Stomach (tissue), 9 donors: ENCODE data around the gene CASP12. TPM values are rescaled to one million over a fixed set of nuclear protein-coding genes. Genes with fewer than 3 reads are reported as not detected.

Source experiments
- DNase-seq, 2 donors: peaks; one replicate each; pipeline versions ENCODE4 v3.0.0 to v3.0.0-alpha.2; 2013 to 2019
- H3K27ac ChIP-seq, 5 donors: fragments of 200-600 bp in 4 of 5; sonication (generic) in 4 of 5; one replicate each; pipeline ENCODE4 v1.5.1; 2013 to 2019; ENCODE audit warnings: mild to moderate bottlenecking in 1 of 5, moderate library complexity in 1 of 5
- H3K27me3 ChIP-seq, 3 donors: fragments of 200-600 bp; sonication (generic); one replicate each; pipeline ENCODE4 v1.5.1; 2017 to 2019; ENCODE audit warnings: mixed run types in 1 of 3
- H3K36me3 ChIP-seq, 4 donors: fragments of 200-600 bp; sonication (generic); 1 replicate in 3 of 4; 2 replicates in 1 of 4; pipeline ENCODE4 v1.5.1; 2016 to 2019
- H3K4me1 ChIP-seq, 4 donors: fragments of 200-600 bp; sonication (generic); one replicate each; pipeline ENCODE4 v1.5.1; 2016 to 2019
- H3K4me3 ChIP-seq, 4 donors: fragments of 200-600 bp; sonication (generic) in 3 of 4; one replicate each; pipeline ENCODE4 v1.5.1; 2016 to 2019; ENCODE audit warnings: mild to moderate bottlenecking in 1 of 4
- H3K9me3 ChIP-seq, 4 donors: fragments of 200-600 bp; sonication (generic); one replicate each; pipeline ENCODE4 v1.5.1; 2016 to 2019
- EP300 ChIP-seq: sonication (generic); formaldehyde crosslinking; IDR thresholded peaks from one replicate; pipeline ENCODE4 v1.6.1; 2017; ENCODE audit warnings: antibody characterized with exemption
- POLR2A ChIP-seq, 4 donors: fragments of 450-650 bp; IDR thresholded peaks; one replicate each; pipeline ENCODE4 v1.6.1; 2016; ENCODE audit warnings: antibody characterized with exemption in 4 of 4, control low read depth in 2 of 4, mild to moderate bottlenecking in 1 of 4, moderate library complexity in 1 of 4
- POLR2AphosphoS5 ChIP-seq, 3 donors: sonication (generic); formaldehyde crosslinking; IDR thresholded peaks; one replicate each; pipeline ENCODE4 v1.6.1; 2016; ENCODE audit warnings: antibody characterized with exemption in 3 of 3
- WGBS, 5 donors: extraction: QIAGEN DNeasy Blood & Tissue Kit in 3 of 5; methylation state at CpG; one replicate each; pipeline versions ENCODE4 v1.1.5 to v1.1.7; 2013 to 2018; 5-methylcytosine and 5-hydroxymethylcytosine counted together
- intact Hi-C: fragments of 100-400 bp; cut with DNase I; formaldehyde crosslinking; loops from one replicate; pipeline ENCODE4 v1.15.1; 2023; ENCODE audit warnings: low total_unique reads
- polyA plus RNA-seq, 3 donors: library from polyadenylated mRNA; stranded (reverse); fragments of 200-250 nt; gene quantifications; one replicate each; pipeline ENCODE4 v1.2.3, GENCODE V29; 2013
- total RNA-seq, 5 donors: library from RNA; depleted of rRNA; stranded (reverse); fragments of >200 nt; gene quantifications; one replicate each; pipeline versions ENCODE4 v1.1.0 to v1.2.3, GENCODE V29; 2014 to 2016
- TF ChIP-seq, protein P1 (sequence below), 7 experiments: fragments of 450-650 bp in 4 of 7; fragments of 200-600 bp in 3 of 7; sonication (generic) in 3 of 7; IDR thresholded peaks; one replicate each; pipeline ENCODE4 v1.5.1; 2016 to 2019; ENCODE audit warnings: antibody characterized with exemption in 7 of 7, control low read depth in 2 of 7, mild to moderate bottlenecking in 1 of 7
- donor health status: healthy with polysubstance abuse.
- donor health status: Bipolar disorder and iron deficiency.
- donor health status: healthy.

The CASP12 gene
- total and polyA plus RNA-seq, 8 donors: 0.23 to 8.5 (median 2.2) TPM; not detected in 3

DNA sequence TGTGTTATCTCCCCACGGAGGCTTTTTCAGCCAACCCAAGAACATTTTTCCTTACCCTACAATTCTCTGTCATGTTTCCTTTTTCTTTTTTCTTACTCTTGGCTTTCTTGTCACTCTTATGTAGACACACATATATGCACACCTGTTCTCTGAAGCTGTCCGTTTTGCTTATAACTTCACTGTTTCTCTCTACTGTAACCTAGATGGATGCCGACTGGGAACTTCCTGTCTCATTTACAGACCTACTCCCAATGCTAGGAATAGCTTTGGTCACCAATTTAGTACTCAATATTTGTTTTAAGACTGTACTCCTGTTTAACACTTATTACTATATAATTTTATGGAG lies 9.9 kb upstream of the CASP12 start:
- Histone ChIP-seq H3K27me3 (no peaks in the 10 kb centered on the region), H3K4me3 (no peak overlapping the region), H3K36me3 (no peaks in the 10 kb centered on the region), H3K4me1 (no peaks in the 10 kb centered on the region), H3K9me3 (no peaks in the 10 kb centered on the region), H3K27ac (no peak overlapping the region)
- intact Hi-C loops: no loop called here
- WGBS, 5 donors: 82 to 91% (median 86%) methylated on average over 3 of the region's 3 CpGs
- no peak for DNase-seq
- no peak for TF ChIP-seq POLR2A (IDR thresholded peaks at IDR 0.05)
- TF ChIP-seq, protein P1, sequence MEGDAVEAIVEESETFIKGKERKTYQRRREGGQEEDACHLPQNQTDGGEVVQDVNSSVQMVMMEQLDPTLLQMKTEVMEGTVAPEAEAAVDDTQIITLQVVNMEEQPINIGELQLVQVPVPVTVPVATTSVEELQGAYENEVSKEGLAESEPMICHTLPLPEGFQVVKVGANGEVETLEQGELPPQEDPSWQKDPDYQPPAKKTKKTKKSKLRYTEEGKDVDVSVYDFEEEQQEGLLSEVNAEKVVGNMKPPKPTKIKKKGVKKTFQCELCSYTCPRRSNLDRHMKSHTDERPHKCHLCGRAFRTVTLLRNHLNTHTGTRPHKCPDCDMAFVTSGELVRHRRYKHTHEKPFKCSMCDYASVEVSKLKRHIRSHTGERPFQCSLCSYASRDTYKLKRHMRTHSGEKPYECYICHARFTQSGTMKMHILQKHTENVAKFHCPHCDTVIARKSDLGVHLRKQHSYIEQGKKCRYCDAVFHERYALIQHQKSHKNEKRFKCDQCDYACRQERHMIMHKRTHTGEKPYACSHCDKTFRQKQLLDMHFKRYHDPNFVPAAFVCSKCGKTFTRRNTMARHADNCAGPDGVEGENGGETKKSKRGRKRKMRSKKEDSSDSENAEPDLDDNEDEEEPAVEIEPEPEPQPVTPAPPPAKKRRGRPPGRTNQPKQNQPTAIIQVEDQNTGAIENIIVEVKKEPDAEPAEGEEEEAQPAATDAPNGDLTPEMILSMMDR (IDR thresholded peaks at IDR 0.05): no peak
- TF ChIP-seq POLR2AphosphoS5 (IDR thresholded peaks at IDR 0.05): no peak
- no peak for TF ChIP-seq EP300

DNA sequence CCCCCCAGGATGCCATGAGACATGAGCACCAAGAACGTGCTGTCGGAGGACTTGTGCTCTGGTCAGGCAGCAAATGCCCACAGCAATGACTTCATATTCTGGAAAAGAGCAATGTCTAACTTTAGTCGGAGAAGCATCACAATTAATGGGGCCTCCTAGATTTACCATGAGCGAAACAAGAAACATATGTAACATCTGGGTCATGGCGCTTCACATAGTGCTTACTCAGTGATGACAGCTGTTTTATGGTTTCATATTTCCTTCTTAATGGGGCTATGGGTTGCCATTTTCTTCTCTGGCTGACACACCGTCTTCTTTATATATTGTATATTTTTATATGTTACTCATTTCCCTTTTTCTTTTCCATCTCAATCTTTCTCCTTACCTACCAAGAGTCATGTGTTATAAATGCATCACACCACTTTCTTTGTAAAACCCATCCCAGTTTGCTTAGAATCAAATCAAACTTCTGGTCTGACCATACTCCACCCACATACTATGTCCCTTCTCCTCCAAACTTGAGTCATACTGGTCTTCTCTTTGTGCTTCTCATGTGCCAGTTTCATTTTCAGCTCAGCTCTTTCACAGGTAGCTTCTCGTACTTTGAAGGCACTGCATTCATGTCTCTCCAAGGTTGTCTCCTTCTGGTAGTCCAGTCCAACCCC lies 9.4 kb upstream of the CASP12 start:
- Histone ChIP-seq H3K27me3 (no peaks in the 10 kb centered on the region), H3K4me3 (no peak overlapping the region), H3K9me3 (no peaks in the 10 kb centered on the region), H3K27ac (no peak overlapping the region), H3K4me1 (no peaks in the 10 kb centered on the region), H3K36me3 (no peaks in the 10 kb centered on the region)
- intact Hi-C loops: no loop called here
- DNase-seq: no peak
- WGBS, 5 donors: 74 to 80% (median 75%) methylated on average over 7 of the region's 7 CpGs
- no peak for TF ChIP-seq EP300

DNA sequence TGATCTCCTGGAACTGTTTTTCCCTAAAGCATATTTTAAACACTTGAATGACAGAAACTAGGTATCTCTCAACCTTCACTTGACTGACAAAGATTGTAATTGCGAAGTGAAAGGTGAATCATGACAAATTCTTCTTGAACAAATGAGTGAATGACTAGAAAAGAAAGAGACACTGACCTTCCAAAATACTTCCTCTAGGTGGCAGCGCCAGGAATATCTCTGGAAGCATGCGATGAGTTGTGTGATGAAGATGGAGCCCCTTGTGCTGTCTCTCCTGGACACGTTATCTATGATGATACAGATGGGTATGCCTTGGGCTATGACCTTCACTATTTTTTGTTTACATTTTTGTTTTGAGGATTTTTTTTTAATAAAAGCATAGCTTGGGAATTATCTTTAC lies 7.0 kb upstream of the CASP12 start:
- Histone ChIP-seq H3K27ac (no peak overlapping the region), H3K9me3 (no peaks in the 10 kb centered on the region), H3K36me3 (no peaks in the 10 kb centered on the region), H3K27me3 (no peaks in the 10 kb centered on the region), H3K4me1 (no peaks in the 10 kb centered on the region), H3K4me3 (no peak overlapping the region)
- TF ChIP-seq POLR2A (IDR thresholded peaks at IDR 0.05): no peak
- no peak for TF ChIP-seq EP300
- TF ChIP-seq, protein P1 (IDR thresholded peaks at IDR 0.05): no peak
- TF ChIP-seq POLR2AphosphoS5 (IDR thresholded peaks at IDR 0.05): no peak
- 89 to 93% (median 92%) methylated on average over 4 of the region's 4 CpGs for WGBS, 5 donors
- intact Hi-C loops: no loop called here
- no peak for DNase-seq

DNA sequence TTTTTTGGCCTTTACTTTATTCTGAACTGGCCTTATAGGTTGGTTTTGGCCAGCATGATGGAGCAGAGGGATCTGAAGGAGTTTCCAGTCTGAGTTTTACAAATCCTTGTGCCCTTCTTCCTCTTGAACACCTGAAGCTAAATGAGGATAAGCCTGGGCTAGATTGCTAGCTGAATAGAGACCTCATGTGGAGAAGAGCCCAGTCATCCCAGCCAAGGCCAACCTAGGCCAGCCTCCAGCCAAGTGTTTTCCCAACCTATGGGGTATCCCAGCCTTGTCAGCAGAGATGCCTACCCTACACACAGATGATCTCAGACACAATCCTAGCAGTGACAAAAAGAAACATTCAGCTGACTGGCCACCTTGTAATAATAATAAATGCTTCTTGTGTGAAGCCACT lies 966 bp upstream of the CASP12 start:
- peak overlapping the region in 3 of 5 donors; percentile 68 to 82 (median 73) for H3K27ac ChIP-seq

DNA sequence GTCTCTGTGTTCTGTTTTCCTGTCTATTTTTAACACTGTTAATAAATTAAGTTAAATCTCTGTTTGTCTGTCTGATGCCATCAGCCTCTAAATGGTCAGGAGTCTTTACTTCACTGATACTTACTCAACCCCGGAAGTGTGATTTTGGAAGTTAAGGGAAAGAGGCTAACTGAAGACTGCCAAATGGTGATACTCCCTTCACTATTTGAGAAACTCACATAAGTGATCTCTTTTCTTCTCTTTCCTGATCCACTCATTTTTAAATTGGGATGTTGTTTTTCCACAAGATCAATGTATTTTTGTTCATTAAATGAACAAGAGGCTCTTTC lies 389 bp upstream of the CASP12 start:
- Histone ChIP-seq H3K27ac (peak overlapping the region in 4 of 5 donors; percentile 56 to 82 (median 70)), H3K9me3 (no peaks in the 10 kb centered on the region), H3K27me3 (no peaks in the 10 kb centered on the region), H3K4me3 (peak overlapping the region in 3 of 4 donors; percentile 27 to 35 (median 31)), H3K36me3 (no peaks in the 10 kb centered on the region), H3K4me1 (peaks cover 0 to 31% (median 9%) of the 10 kb centered on the region in 4 donors)
- TF ChIP-seq EP300 (no peak), POLR2A (IDR thresholded peaks at IDR 0.05) (no peak), POLR2AphosphoS5 (IDR thresholded peaks at IDR 0.05) (no peak)
- TF ChIP-seq, protein P1 (IDR thresholded peaks at IDR 0.05): no peak
- DNase-seq: peak in 1 of 2 donors; percentile 17
- intact Hi-C loops: no loop called here
- 42 to 65% (median 61%) methylated on average over 1 of the region's 1 CpG for WGBS, 5 donors

More for the DNA sequence above, 966 bp upstream of the CASP12 start:
- TF ChIP-seq, protein P1 (IDR thresholded peaks at IDR 0.05): no peak
- no peaks in the 10 kb centered on the region for H3K27me3 ChIP-seq
- intact Hi-C loops: no loop called here
- no peaks in the 10 kb centered on the region for H3K36me3 ChIP-seq
- no peaks in the 10 kb centered on the region for H3K9me3 ChIP-seq
- DNase-seq: no peak
- H3K4me3 ChIP-seq: no peak overlapping the region
- peaks cover 0 to 31% (median 8%) of the 10 kb centered on the region in 4 donors for H3K4me1 ChIP-seq
